HG03354 (cell line): Measurements from ENCODE around the gene AP3B2.

Source experiments
- ATAC-seq: cut with Tn5 transposase; IDR thresholded peaks from one replicate; pipeline ENCODE4 v1.9.1; 2021; ENCODE audit warnings: mild to moderate bottlenecking; ENCODE audit not compliant: unreplicated experiment, poor library complexity, severe bottlenecking

Gene AP3B2

GRCh38 chr15:82621970-82622369 is 87.7 kb downstream of the AP3B2 start:
- no peak for ATAC-seq

- no peak for ATAC-seq
These were observed 95.9 kb downstream of the AP3B2 start for GRCh38 chr15:82613747-82614146.

GRCh38 chr15:82611348-82611747 is 98.3 kb downstream of the AP3B2 start:
- no peak for ATAC-seq
